ENCODE measurements around the gene C22orf23. TPM values are rescaled to one million over a fixed set of nuclear protein-coding genes. Genes with fewer than 3 reads are reported as not detected.
"Not testable (repeated sequence)": the region's sequence is repeated elsewhere in the genome, so short reads cannot be mapped to it uniquely, and the experiment has no call there.

Gene C22orf23
- total RNA-seq, 1 donor from 2014 or later: 0.54 TPM

- peak overlapping the region; percentile 100 for H3K4me3 Mint-ChIP-seq (ENCODE audit: unreplicated experiment)
- H3K27me3 Mint-ChIP-seq (ENCODE audit: unreplicated experiment): peaks cover 8% of the 10 kb centered on the region
- H3K9me3 Mint-ChIP-seq (ENCODE audit: unreplicated experiment): no peaks in the 10 kb centered on the region
- H3K27ac Mint-ChIP-seq (ENCODE audit: unreplicated experiment): peak overlapping the region; percentile 14
- no peak for TF ChIP-seq CTCF (IDR thresholded peaks at IDR 0.05; ENCODE audit: unreplicated experiment)
- H3K36me3 Mint-ChIP-seq (ENCODE audit: low read depth, unreplicated experiment): peaks cover 32% of the 10 kb centered on the region
- peaks cover 26% of the 10 kb centered on the region for H3K4me1 Mint-ChIP-seq (ENCODE audit: unreplicated experiment)
- no peak for DNase-seq (ENCODE audit: low spot score)
Measured at GRCh38 chr22:37954686-37955085, 1.3 kb upstream of the C22orf23 start.

GRCh38 chr22:37953062-37953436, 352 bp downstream of the C22orf23 start:
- Mint-ChIP-seq H3K27ac (ENCODE audit: unreplicated experiment) (peak overlapping the region; percentile 87), H3K9me3 (ENCODE audit: unreplicated experiment) (no peaks in the 10 kb centered on the region), H3K4me1 (ENCODE audit: unreplicated experiment) (peaks cover 26% of the 10 kb centered on the region), H3K36me3 (ENCODE audit: low read depth, unreplicated experiment) (peaks cover 18% of the 10 kb centered on the region), H3K27me3 (ENCODE audit: unreplicated experiment) (peaks cover 5% of the 10 kb centered on the region), H3K4me3 (ENCODE audit: unreplicated experiment) (peak overlapping the region; percentile 100)
- no peak for TF ChIP-seq CTCF (IDR thresholded peaks at IDR 0.05; ENCODE audit: unreplicated experiment)
- no peak for DNase-seq (ENCODE audit: low spot score)

- Mint-ChIP-seq H3K27ac (ENCODE audit: unreplicated experiment) (peak overlapping the region; percentile 87), H3K4me3 (ENCODE audit: unreplicated experiment) (peak overlapping the region; percentile 100), H3K36me3 (ENCODE audit: low read depth, unreplicated experiment) (peaks cover 14% of the 10 kb centered on the region), H3K4me1 (ENCODE audit: unreplicated experiment) (peaks cover 26% of the 10 kb centered on the region)
- not testable (repeated sequence) for H3K27me3 Mint-ChIP-seq (ENCODE audit: unreplicated experiment); DNase-seq (ENCODE audit: low spot score); H3K9me3 Mint-ChIP-seq (ENCODE audit: unreplicated experiment)
Measured at GRCh38 chr22:37952629-37953028, 772 bp downstream of the C22orf23 start.

- Mint-ChIP-seq H3K4me3 (ENCODE audit: unreplicated experiment) (no peak overlapping the region), H3K9me3 (ENCODE audit: unreplicated experiment) (no peaks in the 10 kb centered on the region), H3K36me3 (ENCODE audit: low read depth, unreplicated experiment) (peaks cover 5% of the 10 kb centered on the region), H3K27ac (ENCODE audit: unreplicated experiment) (no peak overlapping the region), H3K27me3 (ENCODE audit: unreplicated experiment) (peaks cover 5% of the 10 kb centered on the region), H3K4me1 (ENCODE audit: unreplicated experiment) (peaks cover 26% of the 10 kb centered on the region)
- no peak for DNase-seq (ENCODE audit: low spot score)
- TF ChIP-seq CTCF (IDR thresholded peaks at IDR 0.05; ENCODE audit: unreplicated experiment): no peak
Measured at GRCh38 chr22:37951305-37951704, 2.1 kb downstream of the C22orf23 start.

GRCh38 chr22:37947142-37947795, 6.1 kb downstream of the C22orf23 start:
- peaks cover 13% of the 10 kb centered on the region for H3K36me3 Mint-ChIP-seq (ENCODE audit: low read depth, unreplicated experiment)
- H3K27me3 Mint-ChIP-seq (ENCODE audit: unreplicated experiment); H3K27ac Mint-ChIP-seq (ENCODE audit: unreplicated experiment); H3K9me3 Mint-ChIP-seq (ENCODE audit: unreplicated experiment); DNase-seq (ENCODE audit: low spot score); H3K4me3 Mint-ChIP-seq (ENCODE audit: unreplicated experiment); H3K4me1 Mint-ChIP-seq (ENCODE audit: unreplicated experiment): not testable (repeated sequence)

- DNase-seq (ENCODE audit: low spot score); H3K4me1 Mint-ChIP-seq (ENCODE audit: unreplicated experiment); H3K9me3 Mint-ChIP-seq (ENCODE audit: unreplicated experiment); H3K4me3 Mint-ChIP-seq (ENCODE audit: unreplicated experiment); H3K27me3 Mint-ChIP-seq (ENCODE audit: unreplicated experiment); H3K27ac Mint-ChIP-seq (ENCODE audit: unreplicated experiment): not testable (repeated sequence)
- peaks cover 27% of the 10 kb centered on the region for H3K36me3 Mint-ChIP-seq (ENCODE audit: low read depth, unreplicated experiment)
Measured at GRCh38 chr22:37944423-37944822, 9.0 kb downstream of the C22orf23 start.
